Neuronal stem cell (in vitro differentiated cells): Measurements from ENCODE around the gene ARHGAP24.

Experiments used
- DNase-seq: peaks from one replicate; pipeline ENCODE4 v3.0.0-alpha.2; 2013; ENCODE audit warnings: low spot score
- H2AFZ ChIP-seq: one replicate; pipeline ENCODE4 v1.6.1; 2013; ENCODE audit warnings: mild to moderate bottlenecking, low read length, inconsistent platforms
- H2AK5ac ChIP-seq: 2 replicates; pipeline ENCODE4 v1.6.1; 2013; ENCODE audit warnings: low read depth, mild to moderate bottlenecking, inconsistent platforms, low read length, moderate library complexity, mixed read lengths
- H2BK120ac ChIP-seq: 2 replicates; pipeline ENCODE4 v1.6.1; 2013; ENCODE audit warnings: low read depth, mild to moderate bottlenecking, inconsistent platforms, low read length, moderate library complexity, mixed read lengths
- H2BK12ac ChIP-seq: one replicate; pipeline ENCODE4 v1.6.1; 2013; ENCODE audit warnings: low read length, inconsistent platforms
- H2BK15ac ChIP-seq: 2 replicates; pipeline ENCODE4 v1.6.1; 2013; ENCODE audit warnings: mild to moderate bottlenecking, low read length, inconsistent platforms, mixed read lengths
- H2BK5ac ChIP-seq: one replicate; pipeline ENCODE4 v1.6.1; 2013; ENCODE audit warnings: inconsistent platforms, mild to moderate bottlenecking, low read length, moderate library complexity
- H3K14ac ChIP-seq: one replicate; pipeline ENCODE4 v1.6.1; 2013; ENCODE audit warnings: low read length, inconsistent platforms
- H3K18ac ChIP-seq: 2 replicates; pipeline ENCODE4 v1.6.1; 2013; ENCODE audit warnings: low read length, inconsistent platforms
- H3K23ac ChIP-seq: 2 replicates; pipeline ENCODE4 v1.6.1; 2013; ENCODE audit warnings: low read depth, mild to moderate bottlenecking, mixed read lengths, low read length, inconsistent platforms; ENCODE audit not compliant: poor library complexity
- H3K27ac ChIP-seq: replicated peaks from 3 replicates; pipeline ENCODE4 v1.5.1; 2013; ENCODE audit warnings: low read length, inconsistent platforms
- H3K27me3 ChIP-seq, 3 experiments: 2 replicates each; pipeline ENCODE4 v1.6.1; 2013; ENCODE audit warnings: low read length in 3 of 3, mild to moderate bottlenecking in 2 of 3, inconsistent platforms in 1 of 3, low read depth in 1 of 3, mixed read lengths in 1 of 3, moderate library complexity in 1 of 3; ENCODE audit not compliant: control insufficient read depth in 3 of 3, insufficient read depth in 3 of 3
- H3K36me3 ChIP-seq, 2 donors: replicated peaks in 1 of 2; 2 replicates each; pipeline ENCODE4 v1.6.1; 2013; ENCODE audit warnings: low read length in 2 of 2; ENCODE audit not compliant: control insufficient read depth in 2 of 2, insufficient read depth in 2 of 2
- H3K4ac ChIP-seq: 2 replicates; pipeline ENCODE4 v1.6.1; 2013; ENCODE audit warnings: inconsistent platforms, mild to moderate bottlenecking, low read length, moderate library complexity
- H3K4me1 ChIP-seq, 2 donors: 1 replicate in 1 of 2; 2 replicates in 1 of 2; pipeline ENCODE4 v1.6.1; 2013; ENCODE audit warnings: low read length in 2 of 2, low read depth in 1 of 2; ENCODE audit not compliant: control insufficient read depth in 2 of 2, insufficient read depth in 1 of 2
- H3K4me2 ChIP-seq: one replicate; pipeline ENCODE4 v1.6.1; 2013; ENCODE audit warnings: mild to moderate bottlenecking, low read length, inconsistent platforms; ENCODE audit not compliant: insufficient read depth, poor library complexity, severe bottlenecking
- H3K4me3 ChIP-seq, 2 donors: 2 replicates each; pipeline ENCODE4 v1.5.1; 2013; ENCODE audit warnings: low read length in 2 of 2, mild to moderate bottlenecking in 2 of 2, inconsistent platforms in 1 of 2, moderate library complexity in 1 of 2
- H3K79me1 ChIP-seq: one replicate; pipeline ENCODE4 v1.6.1; 2013; ENCODE audit warnings: low read depth, mild to moderate bottlenecking, inconsistent platforms, low read length, moderate library complexity
- H3K9ac ChIP-seq: one replicate; pipeline ENCODE4 v1.6.1; 2013; ENCODE audit warnings: mild to moderate bottlenecking, low read depth, low read length, inconsistent platforms; ENCODE audit not compliant: poor library complexity
- H3K9me3 ChIP-seq, 2 donors: replicated peaks in 1 of 2; 2 replicates each; pipeline versions ENCODE3 to v1.6.1; 2013; ENCODE audit warnings: low read length in 2 of 2, mild to moderate bottlenecking in 2 of 2, inconsistent platforms in 1 of 2, low read depth in 1 of 2, mixed read lengths in 1 of 2, moderate library complexity in 1 of 2; ENCODE audit not compliant: control insufficient read depth in 2 of 2, insufficient read depth in 1 of 2
- H4K8ac ChIP-seq: one replicate; pipeline ENCODE4 v1.6.1; 2013; ENCODE audit warnings: low read depth, mild to moderate bottlenecking, inconsistent platforms, low read length, moderate library complexity
- H4K91ac ChIP-seq: one replicate; pipeline ENCODE4 v1.6.1; 2013; ENCODE audit warnings: low read length, low read depth, mild to moderate bottlenecking, inconsistent platforms; ENCODE audit not compliant: poor library complexity
- WGBS, 2 donors: extraction: QIAGEN DNeasy Blood & Tissue Kit; methylation state at CpG; one replicate each; pipeline ENCODE4 v1.1.7; 2013; ENCODE audit warnings: missing lambda C conversion rate in 2 of 2, mixed read lengths in 1 of 2; ENCODE audit not compliant: insufficient read length in 2 of 2, insufficient replicate concordance in 1 of 2; ENCODE audit errors: extremely low coverage in 2 of 2; 5-methylcytosine and 5-hydroxymethylcytosine counted together

Gene ARHGAP24

DNA sequence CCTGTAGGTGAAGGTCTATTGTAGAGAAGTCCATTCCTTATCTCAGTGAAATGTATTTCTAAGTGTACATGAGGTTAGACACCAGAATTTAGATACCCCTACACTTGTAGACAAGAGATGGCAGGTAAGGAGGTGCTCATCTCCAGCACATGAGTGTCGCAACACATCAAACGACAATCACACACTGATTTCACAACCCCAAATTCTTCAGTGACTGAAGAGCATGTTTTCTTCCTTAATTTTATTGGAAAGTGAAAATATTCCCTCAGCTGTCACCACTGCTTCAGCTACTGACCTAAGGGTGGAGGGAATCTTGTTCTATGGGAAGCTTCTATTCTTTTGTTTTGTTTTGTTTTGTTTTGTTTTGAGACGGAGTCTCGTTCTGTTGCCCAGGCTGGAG lies 280.3 kb downstream of the ARHGAP24 start:
- Histone ChIP-seq H3K4me2 (no peak overlapping the region), H3K27ac (no peak overlapping the region), H3K18ac (no peak overlapping the region), H4K8ac (no peak overlapping the region), H2BK15ac (no peak overlapping the region), H3K23ac (no peak overlapping the region), H3K27me3 (no peaks in the 10 kb centered on the region), H3K14ac (no peak overlapping the region), H3K4ac (no peak overlapping the region), H4K91ac (no peak overlapping the region), H2BK5ac (no peak overlapping the region), H3K9me3 (no peaks in the 10 kb centered on the region), H2AFZ (no peak overlapping the region), H3K36me3 (no peaks in the 10 kb centered on the region), H2AK5ac (no peak overlapping the region), H2BK120ac (no peak overlapping the region), H3K79me1 (no peaks in the 10 kb centered on the region), H3K4me1 (peaks cover 0 to 3% of the 10 kb centered on the region in 2 donors), H3K4me3 (no peak overlapping the region), H3K9ac (no peak overlapping the region), H2BK12ac (no peak overlapping the region)
- WGBS, 2 donors = no CpG with 5 or more reads among the region's 4 CpGs
- no peak for DNase-seq

DNA sequence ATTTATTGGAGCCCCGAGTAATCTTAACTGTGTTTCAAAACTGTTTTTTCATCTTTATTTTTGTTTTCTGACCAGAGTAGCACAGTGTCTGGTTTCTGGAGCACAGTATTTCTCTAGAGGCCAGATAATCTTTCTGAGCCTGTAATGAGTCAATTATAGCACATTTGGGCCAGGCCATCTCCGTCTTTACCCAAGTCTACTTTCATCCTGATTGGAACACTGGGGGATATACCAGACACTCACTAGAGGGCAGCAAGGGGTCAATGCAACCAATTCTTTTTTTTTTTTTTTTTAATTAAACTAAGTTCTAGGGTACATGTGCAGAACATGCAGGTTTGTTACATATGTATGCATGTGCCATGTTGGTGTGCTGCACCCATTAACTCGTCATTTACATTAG lies 282.0 kb downstream of the ARHGAP24 start:
- Histone ChIP-seq H2BK120ac (no peak overlapping the region), H2BK12ac (no peak overlapping the region), H2AK5ac (no peak overlapping the region), H3K27ac (no peak overlapping the region), H3K4ac (no peak overlapping the region), H3K9me3 (no peaks in the 10 kb centered on the region), H3K9ac (no peak overlapping the region), H2AFZ (no peak overlapping the region), H4K8ac (no peak overlapping the region), H3K27me3 (no peaks in the 10 kb centered on the region), H3K79me1 (no peaks in the 10 kb centered on the region), H4K91ac (no peak overlapping the region), H3K4me3 (no peak overlapping the region), H3K36me3 (no peaks in the 10 kb centered on the region), H3K23ac (no peak overlapping the region), H2BK15ac (no peak overlapping the region), H3K4me1 (peaks cover 0 to 3% of the 10 kb centered on the region in 2 donors), H3K18ac (no peak overlapping the region), H3K14ac (no peak overlapping the region), H2BK5ac (no peak overlapping the region), H3K4me2 (no peak overlapping the region)
- DNase-seq = no peak
- no CpG with 5 or more reads among the region's 3 CpGs for WGBS, 2 donors

DNA sequence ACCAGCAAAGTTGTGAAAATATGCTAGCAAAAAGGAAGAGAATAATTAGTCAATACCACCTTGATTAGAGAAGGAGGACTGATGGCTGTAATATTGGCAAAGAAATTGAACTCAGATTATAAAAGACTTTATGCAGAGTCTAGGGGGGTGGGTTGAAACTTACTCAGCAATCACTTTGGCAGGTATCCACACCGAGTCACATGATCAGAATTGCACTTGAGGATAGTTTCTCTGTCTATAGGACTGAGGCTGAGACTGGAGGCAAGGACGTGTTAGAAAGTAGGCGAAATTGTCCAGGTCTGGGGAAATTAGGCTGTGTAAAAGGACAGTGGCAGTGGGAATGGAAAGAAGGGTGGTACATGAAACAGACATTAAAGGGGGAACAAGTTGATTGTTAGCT lies 284.4 kb downstream of the ARHGAP24 start:
- H4K91ac ChIP-seq = no peak overlapping the region
- H3K14ac ChIP-seq = no peak overlapping the region
- no peak overlapping the region for H3K4ac ChIP-seq
- no peak overlapping the region for H2AFZ ChIP-seq
- no CpG with 5 or more reads among the region's 3 CpGs for WGBS, 2 donors
- no peaks in the 10 kb centered on the region for H3K27me3 ChIP-seq
- no peak overlapping the region for H2BK120ac ChIP-seq
- H3K9me3 ChIP-seq = no peaks in the 10 kb centered on the region
- H3K36me3 ChIP-seq = no peaks in the 10 kb centered on the region
- no peaks in the 10 kb centered on the region for H3K79me1 ChIP-seq
- no peak overlapping the region for H2AK5ac ChIP-seq
- H3K9ac ChIP-seq = no peak overlapping the region
- H4K8ac ChIP-seq = no peak overlapping the region
- no peak overlapping the region for H3K4me2 ChIP-seq
- no peak overlapping the region for H3K4me3 ChIP-seq
- no peak overlapping the region for H2BK15ac ChIP-seq
- DNase-seq = no peak
- H2BK12ac ChIP-seq = no peak overlapping the region
- no peak overlapping the region for H3K23ac ChIP-seq
- no peak overlapping the region for H3K18ac ChIP-seq
- no peaks in the 10 kb centered on the region for H3K4me1 ChIP-seq
- H2BK5ac ChIP-seq = no peak overlapping the region
- no peak overlapping the region for H3K27ac ChIP-seq

DNA sequence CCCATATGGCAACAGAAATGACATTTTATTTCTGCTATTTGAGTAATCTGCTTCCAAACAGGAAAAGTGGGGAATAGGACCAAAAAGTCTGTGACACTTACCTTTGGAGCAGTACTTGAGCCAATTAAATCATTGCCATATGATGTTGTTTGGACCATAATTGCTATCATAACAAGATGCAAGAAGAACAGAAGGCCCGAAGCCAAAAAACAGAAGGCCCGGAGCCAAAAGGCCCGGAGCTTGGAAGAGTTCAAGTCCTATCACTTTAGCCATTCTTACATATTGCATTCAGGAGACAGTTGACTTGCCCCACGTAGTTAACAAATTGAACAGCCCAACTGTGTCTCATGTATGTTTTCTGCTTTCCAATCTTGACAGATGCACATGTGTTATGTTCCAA lies 285.6 kb downstream of the ARHGAP24 start:
- no peaks in the 10 kb centered on the region for H3K9me3 ChIP-seq
- no CpG with 5 or more reads among the region's 4 CpGs for WGBS, 2 donors
- no peak overlapping the region for H2BK5ac ChIP-seq
- no peak overlapping the region for H3K27ac ChIP-seq
- no peak overlapping the region for H3K23ac ChIP-seq
- no peak overlapping the region for H3K4me2 ChIP-seq
- no peaks in the 10 kb centered on the region for H3K4me1 ChIP-seq
- H3K79me1 ChIP-seq = no peaks in the 10 kb centered on the region
- H2BK120ac ChIP-seq = no peak overlapping the region
- no peaks in the 10 kb centered on the region for H3K36me3 ChIP-seq
- no peak overlapping the region for H2BK15ac ChIP-seq
- DNase-seq = no peak
- H2BK12ac ChIP-seq = no peak overlapping the region
- H2AFZ ChIP-seq = no peak overlapping the region
- no peak overlapping the region for H3K14ac ChIP-seq
- H3K9ac ChIP-seq = no peak overlapping the region
- no peak overlapping the region for H2AK5ac ChIP-seq
- no peak overlapping the region for H3K18ac ChIP-seq
- H3K4me3 ChIP-seq = no peak overlapping the region
- H3K27me3 ChIP-seq = no peaks in the 10 kb centered on the region
- H4K91ac ChIP-seq = no peak overlapping the region
- no peak overlapping the region for H4K8ac ChIP-seq
- H3K4ac ChIP-seq = no peak overlapping the region
